ENCODE data around the gene TMEM145.
"Not testable (repeated sequence)": the region's sequence is repeated elsewhere in the genome, so short reads cannot be mapped to it uniquely, and the experiment has no call there.

Gene TMEM145

DNA sequence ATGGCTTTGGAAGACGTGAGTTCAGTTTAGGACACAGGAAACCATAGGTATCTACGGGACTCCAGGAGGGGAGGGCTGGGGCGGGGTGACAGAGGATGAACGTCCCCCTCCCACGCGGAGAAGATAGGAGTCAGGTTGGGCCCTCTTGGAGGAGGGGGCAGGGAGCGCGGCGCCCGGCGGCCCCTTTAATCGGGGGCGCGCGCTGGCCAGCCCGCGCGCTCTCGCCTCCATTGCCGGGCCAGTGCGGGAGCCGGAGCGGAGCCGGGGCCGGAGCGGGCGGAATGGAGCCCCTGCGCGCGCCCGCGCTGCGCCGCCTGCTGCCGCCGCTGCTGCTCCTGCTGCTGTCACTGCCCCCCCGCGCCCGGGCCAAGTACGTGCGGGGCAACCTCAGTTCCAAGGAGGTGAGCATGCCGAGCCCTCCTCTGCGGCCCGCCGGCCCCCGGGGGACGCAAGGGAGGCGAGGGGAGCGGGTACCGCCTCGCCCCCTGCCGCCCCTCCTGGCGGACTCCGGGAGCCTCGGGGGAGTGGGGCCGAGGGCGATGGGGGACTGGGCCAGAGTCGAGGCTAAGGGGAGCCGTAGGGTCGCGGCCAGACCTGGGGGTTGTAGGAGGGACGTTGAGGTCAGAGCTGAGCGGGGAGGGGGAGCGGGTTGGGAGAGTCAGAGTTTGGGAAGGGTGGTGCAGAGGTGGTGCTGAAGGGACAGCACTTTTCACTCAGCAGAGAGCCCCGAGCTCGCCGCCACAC lies at the start of gene TMEM145:
TSS of gene TMEM145 (plus strand) at position 214 of the 744 bp plus-strand sequence. CDS start at position 282, 68 bp downstream.
- Mint-ChIP-seq H3K4me1 (ENCODE audit: low read depth) (peaks cover 14% of the 10 kb centered on the region), H3K27me3 (ENCODE audit: low read depth) (peaks cover 48% of the 10 kb centered on the region), H3K4me3 (peak within 1 kb of the TSS; percentile 80), H3K27ac (no peak within 1 kb of the TSS), H3K9me3 (no peaks in the 10 kb centered on the region), H3K36me3 (ENCODE audit: low read depth) (no peaks in the 10 kb centered on the region)

DNA sequence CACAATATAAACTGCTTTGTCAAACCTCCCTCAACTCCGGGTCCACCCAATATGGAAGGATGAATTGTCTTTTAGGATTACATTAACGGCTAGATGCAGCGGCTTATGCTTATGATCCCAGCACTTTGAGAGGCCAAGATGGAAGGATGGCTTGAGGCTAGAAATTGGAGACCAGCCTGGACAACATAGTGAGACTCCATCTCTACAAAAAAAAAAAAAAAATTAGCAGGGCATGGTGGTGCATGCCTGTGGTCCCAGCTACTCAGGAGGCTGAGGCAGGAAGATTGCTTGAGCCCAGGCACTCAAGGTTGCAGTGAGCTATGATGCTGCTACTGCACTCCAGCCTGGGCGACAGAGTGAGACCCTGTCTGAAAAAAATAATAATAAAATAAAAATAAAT lies 47.0 kb upstream of the TMEM145 start:
- not testable (repeated sequence) for H3K9me3 Mint-ChIP-seq; H3K27ac Mint-ChIP-seq; H3K36me3 Mint-ChIP-seq (ENCODE audit: low read depth); H3K4me3 Mint-ChIP-seq
- H3K4me1 Mint-ChIP-seq (ENCODE audit: low read depth), result peaks cover 27% of the 10 kb centered on the region
- H3K27me3 Mint-ChIP-seq (ENCODE audit: low read depth), result peaks cover 13% of the 10 kb centered on the region

DNA sequence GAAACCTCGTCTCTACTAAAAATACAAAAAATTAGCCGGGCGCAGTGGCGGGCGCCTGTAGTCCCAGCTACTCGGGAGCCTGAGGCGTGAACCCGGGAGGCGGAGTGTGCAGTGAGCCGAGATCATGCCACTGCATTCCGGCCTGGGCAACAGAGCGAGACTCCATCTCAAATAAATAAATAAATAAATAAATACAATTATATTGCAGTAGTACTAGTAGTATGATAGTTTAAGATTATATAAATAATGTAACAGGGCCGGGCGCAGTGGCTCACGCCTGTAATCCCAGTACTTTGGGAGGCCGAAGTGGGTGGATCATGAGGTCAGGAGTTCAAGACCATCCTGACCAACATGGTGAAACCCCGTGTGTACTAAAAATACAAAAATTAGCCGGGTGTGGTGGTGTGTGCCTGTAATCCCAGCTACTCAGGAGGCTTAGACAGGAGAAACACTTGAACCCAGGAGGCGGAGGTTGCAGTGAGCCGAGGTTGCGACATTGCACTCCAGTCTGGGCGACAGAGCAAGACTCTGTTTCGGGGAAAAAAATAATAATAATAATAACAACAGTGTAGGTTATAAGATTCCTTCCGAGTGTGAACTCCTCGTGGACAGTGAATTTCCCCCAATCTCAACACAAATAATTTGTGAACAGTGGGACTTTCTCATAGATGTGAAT lies 46.0 kb upstream of the TMEM145 start:
- not testable (repeated sequence) for H3K4me3 Mint-ChIP-seq; H3K9me3 Mint-ChIP-seq; H3K36me3 Mint-ChIP-seq (ENCODE audit: low read depth); H3K27me3 Mint-ChIP-seq (ENCODE audit: low read depth); H3K27ac Mint-ChIP-seq
- peaks cover 29% of the 10 kb centered on the region for H3K4me1 Mint-ChIP-seq (ENCODE audit: low read depth)

DNA sequence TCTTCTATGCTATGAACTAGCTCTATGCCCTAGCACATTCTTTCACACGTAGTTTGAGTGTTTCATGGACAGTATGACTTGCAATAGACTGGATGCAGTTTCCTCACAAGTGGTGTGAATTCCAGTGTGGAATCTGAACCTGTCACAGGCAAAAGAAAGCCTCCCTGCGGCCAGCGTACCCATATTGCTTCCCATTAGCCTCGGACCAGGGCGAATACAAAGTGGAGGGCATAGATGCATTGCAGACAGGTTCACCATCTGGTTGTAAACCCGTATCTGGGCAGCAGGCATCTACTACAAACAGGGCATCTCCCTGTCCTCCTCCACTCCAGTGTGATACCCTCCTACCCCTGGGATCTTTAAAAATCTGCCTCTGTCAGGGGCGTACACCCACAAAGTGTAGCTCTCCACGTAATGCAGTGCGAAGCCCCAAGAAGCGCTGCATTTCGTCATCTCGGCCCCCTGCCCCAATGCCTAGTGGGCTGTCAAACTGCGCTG lies 45.4 kb upstream of the TMEM145 start:
- no peak overlapping the region for H3K27ac Mint-ChIP-seq
- H3K4me3 Mint-ChIP-seq, result no peak overlapping the region

DNA sequence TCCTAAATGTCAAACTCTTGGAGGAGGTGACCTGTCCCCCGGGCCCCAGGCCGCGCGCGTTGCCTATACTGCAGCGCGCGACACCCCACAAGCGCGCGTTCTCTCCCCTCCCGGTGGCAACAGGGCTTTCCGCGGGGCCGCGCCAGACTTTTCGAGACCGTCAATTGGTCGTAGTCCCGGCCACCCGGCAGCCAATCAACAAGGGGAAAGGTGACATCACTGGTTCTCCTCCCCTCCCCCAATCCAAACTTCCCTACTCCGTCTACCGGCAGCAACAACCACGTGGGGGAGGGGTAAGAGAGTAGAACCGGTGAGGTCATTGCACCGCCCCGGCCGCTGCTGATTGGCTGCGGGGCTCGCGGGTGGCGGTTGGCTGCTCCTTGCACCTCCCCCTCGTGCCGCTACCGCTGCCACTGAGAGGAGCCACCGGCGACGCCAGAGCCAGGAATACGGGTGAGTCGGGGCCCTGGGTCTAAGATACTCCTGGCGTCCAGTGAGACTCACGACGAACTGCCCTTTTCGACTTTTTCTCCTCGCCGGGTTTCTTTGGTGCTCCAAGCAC lies 44.9 kb upstream of the TMEM145 start:
- Mint-ChIP-seq H3K4me3 (no peak overlapping the region), H3K9me3 (no peaks in the 10 kb centered on the region), H3K4me1 (ENCODE audit: low read depth) (peaks cover 29% of the 10 kb centered on the region), H3K27me3 (ENCODE audit: low read depth) (no peaks in the 10 kb centered on the region), H3K36me3 (ENCODE audit: low read depth) (peaks cover 4% of the 10 kb centered on the region), H3K27ac (no peak overlapping the region)

More for the DNA sequence above, 45.4 kb upstream of the TMEM145 start:
- H3K27me3 Mint-ChIP-seq (ENCODE audit: low read depth), result peaks cover 2% of the 10 kb centered on the region
- peaks cover 29% of the 10 kb centered on the region for H3K4me1 Mint-ChIP-seq (ENCODE audit: low read depth)
- H3K36me3 Mint-ChIP-seq (ENCODE audit: low read depth), result peaks cover 4% of the 10 kb centered on the region
- H3K9me3 Mint-ChIP-seq, result no peaks in the 10 kb centered on the region

DNA sequence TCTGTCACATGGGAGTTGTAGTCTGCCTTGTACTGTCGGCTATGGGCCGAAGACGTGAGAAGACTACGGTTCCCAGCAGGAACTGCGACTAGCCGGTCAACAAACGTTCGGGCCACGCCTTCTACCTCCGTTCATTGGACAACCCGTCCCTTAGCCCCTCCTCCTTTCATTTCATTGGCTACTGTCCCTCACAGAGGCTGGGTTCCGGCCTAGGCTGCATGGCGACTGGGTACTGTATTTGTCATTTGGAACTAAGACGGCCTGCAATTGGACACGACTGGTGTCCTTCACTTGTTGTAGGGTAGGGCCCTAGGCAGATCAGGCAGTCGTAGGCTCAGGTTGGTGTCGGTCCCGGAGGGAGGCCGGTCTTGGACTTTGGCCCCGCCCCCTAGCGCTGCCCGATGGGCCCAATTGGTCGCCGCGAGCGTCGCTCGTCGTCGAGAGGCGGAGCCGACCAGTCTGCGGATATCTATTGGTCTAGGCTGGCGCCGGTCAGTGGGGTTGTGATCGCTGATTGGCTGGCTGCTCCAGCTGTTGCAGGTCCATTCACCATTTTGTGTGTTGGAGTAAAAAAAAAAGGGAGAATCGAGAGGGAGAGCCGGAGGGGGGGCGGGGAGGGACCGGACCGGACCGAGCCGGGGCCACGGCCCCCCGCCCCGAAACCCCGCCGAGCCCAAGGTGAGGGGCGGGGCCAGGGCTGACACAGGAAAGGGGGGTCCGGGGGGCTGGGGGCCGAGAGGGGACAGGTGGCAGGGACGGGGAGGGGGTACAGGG lies 44.2 kb upstream of the TMEM145 start, which contains the start of gene CIC:
TSS of gene CIC (plus strand) at position 549 of the 774 bp plus-strand sequence. CDS start 2,532 bp downstream, outside the sequence.
- no peak within 1 kb of the TSS for H3K4me3 Mint-ChIP-seq
- peaks cover 29% of the 10 kb centered on the region for H3K4me1 Mint-ChIP-seq (ENCODE audit: low read depth)
- peaks cover 6% of the 10 kb centered on the region for H3K36me3 Mint-ChIP-seq (ENCODE audit: low read depth)
- no peaks in the 10 kb centered on the region for H3K9me3 Mint-ChIP-seq
- peak within 1 kb of the TSS; percentile 99 for H3K27ac Mint-ChIP-seq
- no peaks in the 10 kb centered on the region for H3K27me3 Mint-ChIP-seq (ENCODE audit: low read depth)

DNA sequence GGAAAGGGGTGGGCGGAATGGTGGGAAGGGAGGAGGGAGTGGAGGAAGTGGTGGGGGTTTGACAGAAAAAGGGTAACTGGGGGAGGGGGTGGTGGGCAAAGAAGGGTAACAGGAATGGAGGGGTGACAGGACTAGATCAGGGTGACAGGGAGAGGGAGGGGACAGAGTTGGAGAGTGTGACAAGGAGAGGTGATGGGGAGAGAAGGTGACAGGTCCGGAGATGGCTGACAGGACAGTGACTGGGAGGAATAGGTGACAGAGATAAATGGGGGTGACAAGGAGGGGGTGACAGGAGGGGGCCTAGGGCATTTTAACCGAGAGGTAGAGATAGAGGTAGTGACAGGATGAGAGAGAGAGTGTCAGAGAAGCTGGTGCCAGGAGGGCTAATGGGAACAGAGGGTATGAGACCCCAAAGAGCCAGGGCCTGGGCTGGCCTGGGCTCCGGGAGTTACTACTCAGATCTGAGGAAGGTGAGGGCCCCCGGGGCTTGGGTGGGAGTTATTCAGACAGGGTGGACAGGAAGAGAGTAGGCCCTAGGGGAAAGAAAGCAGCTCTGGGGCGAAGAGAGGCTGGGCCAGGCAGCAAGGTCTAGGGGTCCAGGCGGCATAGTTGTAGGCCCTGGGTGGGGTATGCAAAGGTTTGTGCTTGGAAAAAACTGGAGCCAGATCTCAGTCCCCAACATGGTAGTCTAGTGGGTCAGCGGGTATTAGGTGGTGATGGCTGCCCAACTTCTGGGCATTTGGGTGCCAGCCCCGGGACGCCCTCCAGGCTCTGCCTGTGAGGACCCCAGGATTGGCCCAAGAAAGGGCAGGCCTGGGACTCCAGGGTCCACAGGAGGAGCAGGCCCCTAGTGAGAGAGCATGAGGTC lies 43.4 kb upstream of the TMEM145 start:
- H3K27me3 Mint-ChIP-seq (ENCODE audit: low read depth), result no peaks in the 10 kb centered on the region
- H3K27ac Mint-ChIP-seq, result peak overlapping the region; percentile 99
- no peak overlapping the region for H3K4me3 Mint-ChIP-seq
- H3K36me3 Mint-ChIP-seq (ENCODE audit: low read depth), result peaks cover 12% of the 10 kb centered on the region
- H3K9me3 Mint-ChIP-seq, result no peaks in the 10 kb centered on the region
- peaks cover 31% of the 10 kb centered on the region for H3K4me1 Mint-ChIP-seq (ENCODE audit: low read depth)

DNA sequence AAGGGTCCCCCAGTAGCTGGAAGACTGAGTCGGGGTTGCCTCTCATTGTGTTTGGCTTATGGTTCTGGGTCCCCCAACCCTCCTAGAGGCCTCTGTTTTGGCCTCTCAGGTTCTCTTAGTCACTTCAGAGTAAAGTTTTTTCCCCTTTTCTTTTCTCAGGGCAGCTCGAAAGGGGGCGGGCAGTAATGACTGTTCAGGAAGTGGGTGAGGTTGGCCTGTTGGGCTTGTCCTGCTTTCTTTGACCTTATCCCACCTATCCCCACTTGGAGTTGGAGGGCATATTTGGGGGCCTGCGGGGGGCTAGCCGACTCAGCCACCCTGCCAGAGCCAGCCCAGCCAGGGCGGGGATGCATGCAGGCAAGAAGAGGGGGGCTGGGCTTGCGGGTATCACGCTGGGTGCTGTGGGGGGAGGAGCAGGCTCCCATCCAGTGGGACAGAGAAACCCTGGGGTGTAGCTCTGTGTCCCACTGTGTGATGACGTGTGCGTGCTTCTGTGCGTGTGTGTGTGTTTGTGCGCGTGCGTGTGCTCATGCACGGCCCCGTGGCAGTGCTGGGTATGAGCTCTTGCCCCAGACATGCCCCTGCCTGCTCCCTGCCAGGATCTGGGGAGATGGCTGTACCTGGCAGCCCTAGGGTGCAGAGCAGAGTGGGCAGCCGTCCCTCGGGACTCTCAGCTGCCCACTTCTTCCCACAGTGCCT lies 42.6 kb upstream of the TMEM145 start:
- Mint-ChIP-seq H3K4me1 (ENCODE audit: low read depth) (peaks cover 37% of the 10 kb centered on the region), H3K27ac (peak overlapping the region; percentile 99)

DNA sequence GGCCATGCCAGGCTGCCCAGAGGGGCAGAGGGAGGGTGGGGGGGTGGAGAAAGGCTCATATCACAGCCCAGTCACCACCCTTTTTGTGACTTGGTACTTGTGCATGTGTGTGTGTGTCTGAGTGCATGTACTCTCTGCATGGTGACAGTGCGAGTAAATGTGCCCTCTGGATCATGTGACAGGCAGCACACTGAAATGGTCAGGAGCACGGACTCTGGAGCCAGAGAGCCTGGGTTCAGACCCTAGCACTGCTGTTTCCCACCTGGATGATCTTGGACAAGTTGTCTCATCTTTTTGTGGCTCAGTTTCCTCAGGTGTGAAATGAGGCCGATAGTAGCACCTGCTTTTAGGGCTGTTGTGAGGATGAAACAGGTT lies 42.1 kb upstream of the TMEM145 start:
- H3K4me1 Mint-ChIP-seq (ENCODE audit: low read depth), result peaks cover 39% of the 10 kb centered on the region
- no peaks in the 10 kb centered on the region for H3K27me3 Mint-ChIP-seq (ENCODE audit: low read depth)
- H3K4me3 Mint-ChIP-seq, result peak overlapping the region; percentile 65
- H3K9me3 Mint-ChIP-seq, result no peaks in the 10 kb centered on the region
- H3K27ac Mint-ChIP-seq, result peak overlapping the region; percentile 76
- peaks cover 21% of the 10 kb centered on the region for H3K36me3 Mint-ChIP-seq (ENCODE audit: low read depth)

More for the DNA sequence above, 42.6 kb upstream of the TMEM145 start:
- H3K36me3 Mint-ChIP-seq (ENCODE audit: low read depth), result peaks cover 17% of the 10 kb centered on the region
- H3K27me3 Mint-ChIP-seq (ENCODE audit: low read depth), result no peaks in the 10 kb centered on the region
- H3K9me3 Mint-ChIP-seq, result no peaks in the 10 kb centered on the region
- no peak overlapping the region for H3K4me3 Mint-ChIP-seq

DNA sequence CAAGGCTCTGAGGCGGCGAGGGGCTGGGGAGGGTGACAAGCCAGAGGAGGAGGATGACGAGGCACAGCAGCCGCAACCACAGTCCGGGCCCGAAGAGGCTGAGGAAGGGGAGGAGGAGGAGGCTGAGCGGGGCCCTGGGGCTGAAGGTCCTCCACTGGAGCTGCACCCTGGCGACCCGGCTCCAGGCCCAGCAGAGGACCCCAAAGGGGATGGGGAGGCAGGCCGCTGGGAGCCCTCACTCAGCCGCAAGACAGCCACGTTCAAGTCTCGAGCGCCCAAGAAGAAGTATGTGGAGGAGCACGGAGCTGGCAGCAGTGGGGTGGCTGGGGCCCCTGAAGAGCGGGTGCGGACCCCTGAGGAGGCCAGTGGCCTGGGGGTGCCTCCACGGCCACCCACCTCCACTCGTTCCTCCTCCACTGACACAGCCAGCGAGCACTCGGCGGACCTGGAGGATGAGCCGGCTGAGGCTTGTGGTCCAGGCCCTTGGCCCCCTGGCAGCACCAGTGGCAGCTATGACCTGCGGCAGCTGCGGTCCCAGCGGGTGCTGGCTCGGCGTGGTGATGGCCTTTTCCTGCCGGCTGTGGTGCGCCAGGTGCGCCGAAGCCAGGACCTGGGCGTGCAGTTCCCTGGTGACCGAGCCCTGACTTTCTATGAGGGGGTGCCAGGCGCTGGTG lies 41.1 kb upstream of the TMEM145 start:
- Mint-ChIP-seq H3K27me3 (ENCODE audit: low read depth) (no peaks in the 10 kb centered on the region), H3K9me3 (no peaks in the 10 kb centered on the region), H3K4me1 (ENCODE audit: low read depth) (peaks cover 48% of the 10 kb centered on the region), H3K27ac (no peak overlapping the region), H3K36me3 (ENCODE audit: low read depth) (peaks cover 25% of the 10 kb centered on the region), H3K4me3 (no peak overlapping the region)

DNA sequence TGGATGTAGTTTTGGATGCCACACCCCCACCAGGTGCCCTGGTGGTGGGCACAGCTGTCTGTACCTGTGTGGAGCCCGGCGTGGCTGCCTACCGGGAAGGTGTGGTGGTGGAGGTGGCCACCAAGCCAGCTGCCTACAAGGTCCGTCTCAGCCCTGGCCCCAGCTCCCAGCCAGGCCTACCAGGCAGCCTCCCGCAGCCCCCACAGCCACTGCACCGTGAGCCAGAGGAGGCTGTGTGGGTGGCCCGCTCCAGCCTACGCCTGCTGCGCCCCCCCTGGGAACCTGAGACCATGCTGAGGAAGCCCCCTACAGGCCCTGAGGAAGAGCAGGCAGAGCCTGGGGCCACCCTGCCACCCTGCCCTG lies 40.6 kb upstream of the TMEM145 start:
- no peaks in the 10 kb centered on the region for H3K27me3 Mint-ChIP-seq (ENCODE audit: low read depth)
- H3K27ac Mint-ChIP-seq, result no peak overlapping the region
- H3K4me3 Mint-ChIP-seq, result no peak overlapping the region
- H3K4me1 Mint-ChIP-seq (ENCODE audit: low read depth), result peaks cover 48% of the 10 kb centered on the region
- peaks cover 25% of the 10 kb centered on the region for H3K36me3 Mint-ChIP-seq (ENCODE audit: low read depth)
- H3K9me3 Mint-ChIP-seq, result no peaks in the 10 kb centered on the region

DNA sequence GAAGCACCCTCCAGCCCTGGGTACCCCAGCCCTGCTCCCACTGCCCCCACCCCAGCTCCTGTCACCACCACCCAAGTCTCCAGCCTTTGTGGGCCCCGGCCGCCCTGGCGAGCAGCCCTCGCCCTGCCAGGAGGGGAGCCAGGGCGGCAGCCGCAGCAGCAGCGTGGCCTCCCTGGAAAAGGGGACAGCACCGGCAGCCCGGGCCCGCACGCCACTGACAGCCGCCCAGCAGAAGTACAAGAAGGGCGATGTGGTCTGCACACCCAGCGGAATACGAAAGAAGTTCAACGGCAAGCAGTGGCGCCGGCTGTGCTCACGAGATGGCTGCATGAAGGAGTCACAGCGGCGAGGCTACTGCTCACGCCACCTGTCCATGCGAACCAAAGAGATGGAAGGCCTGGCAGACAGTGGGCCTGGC lies 40.1 kb upstream of the TMEM145 start:
- Mint-ChIP-seq H3K27me3 (ENCODE audit: low read depth) (no peaks in the 10 kb centered on the region), H3K9me3 (no peaks in the 10 kb centered on the region), H3K4me1 (ENCODE audit: low read depth) (peaks cover 44% of the 10 kb centered on the region), H3K4me3 (no peak overlapping the region), H3K27ac (no peak overlapping the region), H3K36me3 (ENCODE audit: low read depth) (peaks cover 25% of the 10 kb centered on the region)

Data from T-helper 1 cell treated with Interleukin-12 subunit alpha and Interleukin-12 subunit beta and Interleukin-4 antibody, amounts not matched to agents 30 μg/mL and 1 μg/mL, for 36 hours (primary cell).